Ishikawa (cell line): ENCODE data around the gene HNMT.

Source experiments
- CREB1 ChIP-seq: IDR thresholded peaks from 2 replicates; pipeline ENCODE4 v1.6.1; 2012; ENCODE audit warnings: low read depth
- EP300 ChIP-seq: IDR thresholded peaks from 2 replicates; pipeline ENCODE4 v1.6.1; 2012; ENCODE audit warnings: borderline replicate concordance
- FOXM1 ChIP-seq: IDR thresholded peaks from 2 replicates; pipeline ENCODE4 v1.6.1; 2012; ENCODE audit warnings: low read depth, borderline replicate concordance
- TEAD4 ChIP-seq: IDR thresholded peaks from 2 replicates; pipeline ENCODE4 v1.6.1; 2012
- TF ChIP-seq, protein P1 (sequence below): IDR thresholded peaks from 2 replicates; pipeline ENCODE4 v1.6.1; 2012

- no peak for TF ChIP-seq FOXM1
- TF ChIP-seq TEAD4, result no peak
- TF ChIP-seq EP300, result no peak
- no peak for TF ChIP-seq CREB1
- TF ChIP-seq, protein P1, sequence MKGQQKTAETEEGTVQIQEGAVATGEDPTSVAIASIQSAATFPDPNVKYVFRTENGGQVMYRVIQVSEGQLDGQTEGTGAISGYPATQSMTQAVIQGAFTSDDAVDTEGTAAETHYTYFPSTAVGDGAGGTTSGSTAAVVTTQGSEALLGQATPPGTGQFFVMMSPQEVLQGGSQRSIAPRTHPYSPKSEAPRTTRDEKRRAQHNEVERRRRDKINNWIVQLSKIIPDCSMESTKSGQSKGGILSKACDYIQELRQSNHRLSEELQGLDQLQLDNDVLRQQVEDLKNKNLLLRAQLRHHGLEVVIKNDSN, result no peak
Observed at GRCh38 chr2:137992039-137992646, 27.9 kb downstream of the HNMT start.
